Muscle of back (tissue), 11 donors: ENCODE results near the gene ARID5B. TPM values are rescaled to one million over a fixed set of nuclear protein-coding genes. Genes with fewer than 3 reads are reported as not detected.

ENCODE experiments used
- DNase-seq, 3 donors: peaks; one replicate each; pipeline versions ENCODE4 v3.0.0 to v3.0.0-alpha.2; 2013
- polyA plus RNA-seq, 10 donors: library from polyadenylated mRNA; unstranded; fragments of 120-200 nt; gene quantifications; one replicate each; pipeline ENCODE4 v1.2.1, GENCODE V29; 2013; ENCODE audit not compliant: insufficient read length in 10 of 10

Gene ARID5B
- polyA plus RNA-seq, 10 donors: 11.5 to 30.6 (median 19.6) TPM

DNA sequence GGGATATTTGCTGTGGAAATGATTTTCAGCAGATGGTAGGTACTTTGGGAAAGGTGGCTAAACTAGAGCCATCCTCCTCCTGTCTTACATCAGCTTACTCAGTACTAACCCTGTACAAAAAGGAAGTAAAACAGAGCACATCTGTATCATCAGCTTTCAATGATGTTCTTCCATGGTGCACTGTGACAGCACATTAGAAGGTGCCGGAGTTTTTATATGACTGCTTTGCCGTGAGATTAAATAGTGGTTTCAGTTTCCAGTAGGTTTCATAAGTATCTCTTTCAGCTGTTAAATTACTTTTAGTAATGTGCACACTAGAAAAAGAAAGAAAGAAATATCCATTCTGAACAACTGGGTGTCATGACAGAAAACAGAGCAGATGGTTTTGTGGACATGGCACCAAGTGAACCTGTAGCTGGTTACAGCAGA, 86.5 kb downstream of the ARID5B start:
- no peak for DNase-seq

DNA sequence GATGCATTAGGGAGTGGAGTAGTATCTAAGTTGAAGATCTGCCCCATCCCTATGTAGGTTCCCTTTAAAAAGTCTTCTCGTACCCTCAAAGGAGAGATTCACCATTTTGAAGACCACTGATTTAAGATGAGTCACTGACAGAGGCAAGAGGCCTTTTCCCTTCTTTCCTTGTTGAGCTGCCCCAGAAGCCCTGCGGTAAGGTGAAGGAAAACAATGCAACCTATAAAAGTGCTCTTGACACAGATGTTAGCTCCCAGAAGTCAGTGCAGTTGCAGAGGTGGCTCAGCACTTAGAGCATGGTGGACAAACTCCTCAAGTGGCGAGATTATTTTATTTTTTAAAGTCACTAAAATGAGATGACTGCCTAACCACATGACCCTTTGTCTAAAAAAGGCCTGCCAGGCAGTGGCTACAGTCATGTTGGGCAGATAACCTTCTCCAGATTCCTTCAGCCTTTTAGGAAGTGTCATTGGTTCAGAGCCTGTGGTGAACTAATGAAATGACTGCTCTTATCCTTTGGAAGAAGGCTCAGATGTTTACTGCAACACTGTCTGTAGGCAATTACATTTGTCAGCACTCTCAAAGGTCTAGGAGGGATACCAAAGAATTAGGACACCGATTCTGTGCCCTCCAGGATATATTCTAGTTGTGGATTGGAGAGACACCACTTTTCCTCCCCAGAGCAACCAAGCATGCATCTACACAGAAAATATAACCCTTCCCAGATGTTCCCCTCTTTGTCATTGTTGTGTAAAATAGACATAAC, 88.7 kb downstream of the ARID5B start:
- DNase-seq: no peak

DNA sequence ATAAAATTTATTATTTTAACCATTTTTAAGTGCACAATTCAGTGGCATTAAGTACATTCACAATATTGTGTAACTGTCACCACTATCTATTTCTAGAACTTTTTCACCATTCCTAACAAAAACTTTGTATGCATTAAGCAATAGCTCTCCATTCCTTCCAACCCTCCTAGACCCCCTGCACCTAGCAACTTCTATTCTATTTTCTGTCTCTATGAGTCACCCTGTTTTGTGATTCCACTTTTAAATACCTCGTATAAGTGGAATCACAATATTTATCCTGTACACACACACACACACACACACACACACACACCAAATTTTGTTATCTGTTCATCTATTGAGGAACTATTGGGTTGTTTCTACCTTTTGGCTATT, 89.2 kb downstream of the ARID5B start:
- DNase-seq: no peak

DNA sequence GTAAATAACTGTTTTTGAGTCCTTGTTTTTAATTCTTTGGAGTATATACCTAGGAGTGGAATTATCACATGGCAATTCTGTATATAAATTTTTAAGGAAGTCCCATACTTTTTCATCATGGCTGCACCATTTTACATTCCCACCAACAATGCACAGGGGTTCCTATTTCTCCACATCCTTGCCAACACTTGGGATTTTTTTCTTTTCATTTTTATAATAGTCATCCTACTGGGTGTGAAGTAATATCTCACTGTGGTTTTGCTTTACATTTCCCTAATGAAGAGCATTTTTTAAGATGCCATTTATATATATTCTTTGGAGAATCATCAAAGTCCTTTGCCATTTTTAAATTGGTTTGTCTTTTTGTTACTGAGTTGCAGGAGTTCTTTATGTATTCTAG, 89.7 kb downstream of the ARID5B start:
- DNase-seq: no peak

DNA sequence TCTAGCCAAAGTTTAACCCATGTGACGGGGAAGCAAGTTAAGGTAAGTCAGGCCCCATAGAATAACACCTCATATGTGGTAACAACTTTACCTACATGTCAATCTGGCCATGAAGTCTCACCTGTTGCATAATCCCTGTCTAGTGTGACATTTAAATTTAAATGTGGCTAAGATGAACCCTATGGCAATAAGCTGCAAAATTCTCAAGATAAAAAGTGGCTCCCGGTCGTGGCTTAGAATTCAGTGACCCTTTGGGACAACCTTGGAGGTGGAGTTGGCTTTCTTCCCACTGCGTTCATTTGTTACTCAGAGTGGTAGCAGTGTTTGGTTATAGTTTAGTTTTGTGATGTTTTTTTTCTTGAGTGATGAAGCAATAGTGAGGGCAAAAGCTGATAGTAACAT, 90.6 kb downstream of the ARID5B start:
- DNase-seq: peak in 1 of 3 donors; percentile 55

DNA sequence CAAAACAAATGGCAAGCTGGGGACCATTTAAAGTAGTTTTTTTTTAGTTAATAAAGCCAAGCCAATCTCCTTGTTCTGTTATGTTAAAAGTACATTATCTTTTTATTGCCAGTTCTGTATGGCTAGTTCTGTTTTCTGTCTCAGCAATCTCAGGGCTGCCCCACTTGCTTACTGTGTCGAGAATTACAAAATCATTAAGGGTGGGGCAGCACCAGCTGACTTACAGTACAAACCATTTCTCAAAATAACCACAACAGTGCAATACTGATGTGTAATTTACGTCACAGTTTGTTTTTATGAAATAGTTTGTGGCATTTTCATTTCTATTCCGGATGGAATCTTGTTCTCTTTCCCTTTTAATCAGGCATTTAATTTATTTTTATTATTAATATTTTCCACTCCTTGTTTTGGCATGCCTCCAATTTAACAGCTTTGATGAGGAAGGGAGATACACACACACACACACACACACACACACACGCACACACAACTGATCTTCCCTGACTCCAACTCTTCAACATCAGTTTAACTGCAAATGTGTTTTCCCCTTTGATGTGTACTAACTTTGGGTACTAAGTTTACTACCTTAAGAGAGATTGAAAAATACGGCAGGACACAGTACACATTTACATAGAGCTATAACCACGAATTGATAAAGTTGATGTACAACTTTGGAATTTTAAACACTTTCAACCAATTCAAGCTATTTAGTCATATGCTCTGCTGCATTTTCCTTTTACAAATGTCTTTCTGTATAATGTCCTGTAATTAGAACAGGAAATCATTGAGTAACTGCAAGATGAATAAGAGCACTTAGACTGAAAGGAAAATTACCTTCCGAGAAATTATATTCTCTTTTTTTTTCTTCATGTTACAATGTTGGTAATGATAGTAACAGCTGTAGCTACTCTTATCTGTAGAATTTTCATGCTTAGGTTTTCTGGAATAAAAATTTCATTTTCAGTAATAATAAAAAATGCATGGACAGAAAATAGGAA, 91.5 kb downstream of the ARID5B start:
- DNase-seq: peak; percentile 71 to 83 (median 79)

DNA sequence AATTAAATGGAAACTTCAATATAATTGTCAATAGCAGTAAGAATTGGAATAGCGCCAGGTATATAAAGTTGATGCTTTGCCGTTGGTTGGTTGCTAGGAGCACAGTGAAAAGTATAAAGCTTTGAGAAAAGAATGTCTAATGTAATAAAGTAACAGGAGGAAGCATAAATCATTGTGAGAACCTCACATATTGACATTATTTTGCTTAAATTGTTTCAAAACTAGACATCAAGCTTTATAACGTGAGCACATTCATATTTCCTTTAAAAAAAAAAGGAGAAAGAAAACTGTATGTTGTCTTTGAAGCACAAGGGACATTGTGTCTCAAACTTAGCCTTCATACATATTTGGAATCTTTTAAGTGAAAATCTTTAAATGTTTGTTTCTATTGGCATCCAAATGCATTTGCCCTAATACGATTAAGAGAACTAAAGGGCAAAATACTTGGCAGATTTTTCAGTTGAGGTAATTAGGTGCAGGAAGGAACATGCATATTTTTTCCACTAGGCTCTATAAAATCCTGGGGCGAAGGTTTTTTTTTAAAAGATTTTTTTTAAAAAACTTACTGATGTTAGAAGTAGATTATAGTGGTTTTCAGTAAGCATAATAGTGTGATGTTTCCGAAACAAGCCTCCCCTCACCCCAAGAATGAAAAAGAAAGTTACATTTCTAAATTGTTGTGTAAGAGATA, 92.4 kb downstream of the ARID5B start:
- DNase-seq: peak in 1 of 3 donors; percentile 76

DNA sequence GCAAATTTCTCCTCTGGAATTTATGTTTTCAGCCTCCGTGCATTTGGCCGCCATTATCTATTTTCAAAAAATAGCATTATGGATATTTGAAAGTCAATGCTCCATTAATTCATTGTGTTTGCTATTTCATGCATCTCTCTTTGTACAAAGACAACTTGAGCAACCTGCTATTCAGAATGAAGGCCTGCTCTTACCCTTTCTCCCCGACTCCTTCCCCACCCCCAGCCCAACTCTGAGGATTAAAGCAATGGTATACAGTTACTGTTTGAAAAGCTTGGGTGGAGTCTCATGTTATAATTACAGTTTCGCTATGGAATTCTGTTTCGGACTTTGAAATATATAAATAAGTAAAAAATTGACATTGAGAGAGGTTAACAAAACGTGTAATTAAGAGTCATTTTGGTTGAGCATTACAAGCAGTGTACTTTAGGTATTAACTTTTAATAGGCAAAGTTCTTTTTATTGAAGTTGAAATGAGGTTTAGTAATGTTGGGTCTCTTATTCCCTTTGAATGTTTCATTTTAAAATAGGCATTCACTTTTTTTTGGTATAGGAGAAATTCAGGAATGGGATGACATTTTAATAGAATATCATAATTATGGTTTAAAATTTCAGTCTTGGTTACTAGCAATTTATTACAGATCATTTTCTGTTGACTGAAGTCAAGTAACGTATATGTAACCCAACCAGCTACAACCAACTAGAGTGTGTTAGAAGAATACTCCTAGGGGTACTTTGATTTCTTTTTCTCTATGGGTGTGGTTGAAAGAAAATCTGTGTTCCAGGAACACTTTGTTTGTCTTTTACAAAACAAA, 93.1 kb downstream of the ARID5B start:
- no peak for DNase-seq

DNA sequence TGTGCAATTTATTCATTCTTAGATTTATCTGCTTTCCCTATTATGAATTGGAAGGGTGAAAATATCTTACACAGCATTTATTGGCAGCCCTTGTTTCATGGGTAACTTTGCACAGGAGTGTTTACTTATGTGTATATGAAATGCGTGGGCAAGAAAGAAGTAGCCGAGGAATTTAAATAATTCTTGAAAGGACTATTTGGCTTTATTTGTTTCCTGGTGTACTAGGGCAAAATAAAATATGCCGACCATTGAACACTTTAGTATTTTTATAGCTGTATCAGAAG, 93.7 kb downstream of the ARID5B start:
- no peak for DNase-seq

DNA sequence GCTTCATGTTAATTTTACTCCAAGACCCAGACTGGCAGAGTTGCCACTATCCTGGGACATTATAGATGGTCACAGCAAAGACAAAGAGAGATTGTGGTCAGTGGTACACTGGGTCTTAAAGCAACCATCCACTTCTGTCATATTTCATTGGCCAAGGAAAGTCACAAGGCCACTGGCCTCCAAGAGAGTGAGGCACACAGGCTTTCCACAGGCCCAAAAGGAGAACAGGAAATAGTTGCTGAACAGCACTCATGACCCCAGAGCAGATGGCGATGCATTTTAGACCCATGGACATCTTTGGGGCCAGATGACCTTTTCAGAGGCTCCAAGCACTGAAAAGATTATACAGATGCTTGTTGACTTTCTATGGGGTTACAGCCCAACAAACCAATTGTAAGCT, 97.4 kb downstream of the ARID5B start:
- DNase-seq: no peak

DNA sequence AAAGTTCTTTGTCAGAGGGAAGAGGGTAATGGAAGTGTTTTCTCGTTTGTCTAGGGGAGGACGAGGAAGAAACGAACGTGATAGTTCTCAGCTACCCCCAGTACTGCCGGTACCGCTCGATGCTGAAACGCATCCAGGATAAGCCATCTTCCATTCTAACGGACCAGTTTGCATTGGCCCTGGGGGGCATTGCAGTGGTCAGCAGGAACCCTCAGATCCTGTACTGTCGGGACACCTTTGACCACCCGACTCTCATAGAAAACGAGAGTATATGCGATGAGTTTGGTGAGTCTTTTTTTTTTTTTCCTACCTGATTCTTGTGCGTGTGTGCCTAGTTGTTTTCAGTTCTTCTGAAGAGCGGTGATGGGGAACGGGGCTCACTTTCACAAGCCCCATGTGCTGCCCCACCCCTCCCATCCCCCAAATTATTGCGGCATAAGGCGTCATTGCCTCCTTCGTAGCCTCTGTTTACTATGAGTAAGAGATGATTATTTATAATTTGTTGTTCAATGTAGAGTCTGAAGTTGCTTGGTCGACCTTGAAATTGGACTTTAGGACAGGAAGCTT, 98.6 kb downstream of the ARID5B start:
- no peak for DNase-seq

DNA sequence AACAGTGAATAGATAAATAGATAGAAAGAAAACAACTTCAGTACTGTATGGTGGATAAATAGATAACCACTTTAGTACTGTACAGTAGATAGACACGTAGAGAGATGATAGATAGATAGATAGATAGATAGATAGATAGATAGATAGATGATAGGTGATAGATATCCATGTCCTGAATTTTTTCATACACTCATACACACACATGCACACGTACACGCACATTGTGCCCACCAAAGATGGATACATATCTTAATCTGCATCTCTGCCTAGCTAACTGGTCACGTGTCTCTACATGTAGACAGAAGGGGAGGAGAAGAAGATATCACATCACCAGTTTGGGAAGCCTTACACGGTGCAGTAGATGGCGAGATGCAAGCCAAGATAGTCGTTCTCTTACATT, 99.2 kb downstream of the ARID5B start:
- DNase-seq: no peak

DNA sequence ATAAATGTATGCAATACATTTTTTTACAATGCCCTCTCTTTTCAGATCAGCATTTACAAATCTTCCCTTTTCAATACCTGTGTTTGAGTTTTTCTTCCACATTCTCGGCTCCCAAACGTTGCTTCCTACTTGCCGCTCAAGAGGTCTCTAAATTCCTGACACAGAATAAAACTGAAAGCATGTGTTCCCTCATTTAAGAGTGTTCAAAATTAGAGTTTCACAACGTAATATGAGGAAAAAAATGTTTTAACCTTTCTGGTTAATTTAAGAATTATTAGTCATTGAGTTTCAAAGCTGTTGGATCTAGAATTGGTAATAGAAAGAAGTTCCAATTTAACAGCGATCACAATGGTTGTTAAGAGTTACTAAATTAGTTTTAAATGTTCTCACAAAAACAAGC, 100.4 kb downstream of the ARID5B start:
- DNase-seq: no peak

DNA sequence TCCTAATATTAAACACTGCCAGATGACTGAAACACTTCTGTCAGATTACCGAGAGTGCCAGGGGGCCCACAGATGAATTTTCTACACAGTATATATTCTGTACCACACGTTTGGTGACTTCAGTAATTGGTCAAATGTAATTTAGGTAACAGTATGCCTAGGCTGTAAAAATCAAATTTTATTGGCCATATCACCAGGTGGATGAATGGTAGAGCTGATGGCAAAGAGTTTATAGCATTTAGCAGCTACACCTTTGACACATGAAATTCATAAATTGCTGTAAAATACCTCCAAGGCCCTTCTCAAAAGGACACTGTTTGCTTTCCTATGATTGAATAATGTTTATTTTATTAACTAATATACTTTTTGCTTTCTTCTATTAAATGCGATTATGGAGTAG, 101.3 kb downstream of the ARID5B start:
- no peak for DNase-seq

DNA sequence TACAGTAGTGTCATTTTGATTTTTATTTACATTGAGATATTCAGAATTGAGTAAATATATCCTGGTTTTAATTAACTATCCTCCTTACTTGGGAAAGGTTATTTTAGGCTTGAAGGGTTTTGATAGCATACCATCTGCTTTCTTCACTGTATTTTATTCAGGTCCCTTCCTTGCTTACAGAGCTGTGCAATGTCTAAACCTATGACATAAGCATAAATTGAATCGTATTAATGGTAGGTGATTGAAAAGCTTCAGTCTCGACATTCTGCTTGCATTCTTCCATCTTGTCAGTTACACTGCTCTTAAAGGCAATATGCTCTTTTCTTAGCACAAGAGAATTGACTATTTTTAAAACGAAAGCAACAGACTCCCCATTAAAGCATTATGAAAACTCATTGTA, 102.5 kb downstream of the ARID5B start:
- no peak for DNase-seq

DNA sequence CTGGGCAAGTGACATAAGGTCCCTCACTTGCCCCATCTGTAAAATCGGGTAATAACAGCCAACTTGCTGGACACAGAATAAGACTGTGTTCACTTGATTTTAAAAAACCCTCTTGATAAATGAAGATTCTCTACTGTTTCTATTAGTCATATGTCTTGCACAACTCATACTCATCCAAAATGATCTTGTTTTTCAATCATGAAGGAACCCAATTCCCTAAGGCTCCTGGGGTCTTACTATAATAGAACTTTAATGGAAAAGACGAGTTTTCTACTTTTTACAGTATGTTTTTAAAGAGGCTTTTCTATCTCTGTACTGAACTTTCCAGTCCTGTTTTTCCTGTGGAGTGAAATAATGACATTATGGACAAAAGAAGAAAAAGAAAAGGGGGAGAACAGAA, 103.8 kb downstream of the ARID5B start:
- peak in 1 of 3 donors; percentile 45 for DNase-seq

DNA sequence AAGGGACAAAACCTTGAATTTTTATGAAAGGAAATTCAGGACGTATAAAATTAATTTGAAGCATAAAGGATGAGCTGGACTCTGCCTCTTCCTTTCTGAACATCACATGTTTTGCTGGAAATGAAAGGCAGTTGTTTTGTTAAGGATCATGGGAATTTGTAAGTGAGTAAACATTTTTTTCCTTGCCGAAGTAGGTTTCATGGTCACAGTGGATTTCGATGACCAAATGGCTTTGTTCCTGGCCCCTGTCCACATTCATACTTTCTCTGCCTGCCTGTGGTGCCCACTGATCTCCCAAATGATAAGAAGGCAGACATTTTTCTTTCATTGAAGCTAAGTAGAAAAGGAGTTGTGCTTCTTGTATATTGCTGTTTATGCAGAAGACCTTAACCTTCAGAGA, 104.2 kb downstream of the ARID5B start:
- DNase-seq: no peak

DNA sequence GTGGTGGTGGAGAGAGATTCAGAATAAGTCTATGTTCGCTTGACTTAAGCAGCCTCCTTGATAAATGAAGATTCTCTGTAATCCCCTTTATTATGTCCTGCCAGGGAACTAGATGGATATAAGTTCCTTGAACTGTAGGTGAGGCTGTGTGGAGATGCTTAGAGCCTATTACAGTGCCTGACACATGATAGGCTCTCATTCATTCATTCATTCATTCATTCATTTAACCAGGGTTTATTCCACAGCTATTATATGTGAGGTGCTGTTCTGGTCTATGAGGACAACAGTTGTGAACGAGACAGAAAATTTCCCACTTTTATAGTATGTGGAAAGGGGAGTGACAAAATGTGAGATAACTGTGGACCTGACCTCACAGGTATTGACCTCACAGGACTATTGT, 105.6 kb downstream of the ARID5B start:
- no peak for DNase-seq

DNA sequence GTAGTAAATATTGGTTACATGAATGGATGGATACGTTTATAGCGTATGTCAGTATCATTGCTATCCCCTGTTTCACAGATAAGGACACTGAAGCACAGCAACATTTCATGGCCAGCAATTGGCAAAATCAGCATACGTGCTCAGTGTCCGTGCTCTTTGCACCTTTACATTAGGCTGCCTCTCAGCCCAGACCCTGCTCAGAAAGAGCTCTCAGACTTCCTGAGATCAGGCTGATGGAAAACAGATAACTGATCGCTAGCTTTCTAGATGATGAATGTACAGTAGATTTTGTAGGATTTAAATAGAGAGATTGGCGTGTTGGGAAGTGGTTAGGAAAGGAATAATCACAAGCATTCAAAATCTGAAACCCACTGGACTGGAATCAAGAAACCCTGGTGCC, 106.7 kb downstream of the ARID5B start:
- DNase-seq: no peak

DNA sequence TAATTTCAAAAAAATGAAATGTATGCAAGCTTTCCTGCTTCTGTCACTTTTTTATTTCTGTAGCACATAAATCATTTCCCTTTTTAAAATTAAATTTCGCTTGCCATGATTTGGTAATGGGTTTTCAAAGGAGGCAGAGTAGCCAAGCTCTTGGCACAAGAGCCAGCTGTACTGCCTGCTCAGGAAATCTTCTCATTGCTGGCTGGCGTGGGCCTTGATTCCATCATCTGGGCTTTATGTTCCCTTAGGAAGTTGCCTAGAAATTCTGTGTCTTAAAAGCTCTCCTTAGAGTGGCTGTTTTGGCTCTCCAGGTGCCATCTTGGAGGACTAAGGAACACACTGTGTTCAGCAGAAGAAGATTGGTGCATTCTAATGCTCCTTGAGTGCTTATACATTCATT, 107.4 kb downstream of the ARID5B start:
- DNase-seq: peak in 1 of 3 donors; percentile 37

DNA sequence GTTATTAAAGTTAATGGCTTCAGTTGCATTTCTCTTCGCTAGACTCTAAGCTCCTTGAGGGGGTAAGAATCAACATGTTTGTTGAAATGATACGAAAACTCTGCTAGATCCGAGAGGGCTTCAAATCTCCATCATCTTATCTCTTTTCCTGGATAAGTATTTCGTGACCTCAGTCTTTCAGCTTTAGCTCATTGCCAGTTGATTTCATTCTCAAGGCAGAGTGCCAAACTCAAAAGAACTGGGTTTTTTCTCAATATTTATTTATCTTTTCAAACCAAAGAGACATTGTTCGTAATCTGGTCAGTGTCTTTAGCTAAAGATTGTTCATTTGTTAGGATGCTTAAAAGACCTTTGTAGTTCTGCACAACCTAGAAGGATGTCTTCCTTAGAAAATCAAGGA, 108.9 kb downstream of the ARID5B start:
- DNase-seq: no peak
